Fibroblast of upper back skin (primary cell): ENCODE measurements around the gene OR1K1.
"Not testable (repeated sequence)": the region's sequence is repeated elsewhere in the genome, so short reads cannot be mapped to it uniquely, and the experiment has no call there.

Source experiments
- DNase-seq: peaks from one replicate; pipeline ENCODE4 v3.0.0-alpha.2; 2013

Gene OR1K1

GRCh38 chr9:122800066-122801060 lies at the start of gene OR1K1:
Gene OR1K1 (plus strand): TSS chr9:122800123. CDS start chr9:122800123, 0 bp downstream.
- no peak for DNase-seq

GRCh38 chr9:122754825-122755224 lies 45.1 kb upstream of the OR1K1 start:
- DNase-seq: no peak

- DNase-seq: no peak
Observed at GRCh38 chr9:122767817-122768216, 32.1 kb upstream of the OR1K1 start.

GRCh38 chr9:122777052-122777451 lies 22.9 kb upstream of the OR1K1 start:
- no peak for DNase-seq

GRCh38 chr9:122777935-122778627 lies 21.8 kb upstream of the OR1K1 start:
- peak; percentile 18 for DNase-seq

- DNase-seq: no peak
Observed at GRCh38 chr9:122779181-122779580, 20.7 kb upstream of the OR1K1 start.

GRCh38 chr9:122780026-122780425 lies 19.9 kb upstream of the OR1K1 start:
- DNase-seq: no peak

- no peak for DNase-seq
Observed at GRCh38 chr9:122781671-122782070, 18.3 kb upstream of the OR1K1 start.

GRCh38 chr9:122785269-122785668 lies 14.7 kb upstream of the OR1K1 start:
- no peak for DNase-seq

GRCh38 chr9:122786338-122786737 lies 13.6 kb upstream of the OR1K1 start:
- no peak for DNase-seq

GRCh38 chr9:122788831-122789230 lies 11.1 kb upstream of the OR1K1 start, which contains the start of gene OR5C1:
Gene OR5C1 (plus strand): TSS chr9:122788933. CDS start chr9:122788933, 0 bp downstream.
- DNase-seq: no peak

GRCh38 chr9:122789256-122790046 lies 10.5 kb upstream of the OR1K1 start:
- no peak for DNase-seq

GRCh38 chr9:122791872-122792669 lies 7.9 kb upstream of the OR1K1 start:
- DNase-seq: no peak

GRCh38 chr9:122797316-122798063 lies 2.4 kb upstream of the OR1K1 start:
- no peak for DNase-seq

GRCh38 chr9:122806661-122807060 lies 6.7 kb downstream of the OR1K1 start:
- no peak for DNase-seq

- DNase-seq: no peak
Observed at GRCh38 chr9:122807271-122807900, 7.5 kb downstream of the OR1K1 start.

GRCh38 chr9:122808141-122808540 lies 8.2 kb downstream of the OR1K1 start:
- no peak for DNase-seq

GRCh38 chr9:122809261-122809660 lies 9.3 kb downstream of the OR1K1 start:
- not testable (repeated sequence) for DNase-seq

- DNase-seq: peak; percentile 72
Observed at GRCh38 chr9:122810306-122810946, 10.5 kb downstream of the OR1K1 start.

- no peak for DNase-seq
Observed at GRCh38 chr9:122812736-122813135, 12.8 kb downstream of the OR1K1 start.
